HepG2 (cell line): ENCODE data around the gene RNF125. TPM values are rescaled to one million over a fixed set of nuclear protein-coding genes. Genes with fewer than 3 reads are reported as not detected.

Experiments used
- KDM2A ChIP-seq: sonication (generic); formaldehyde crosslinking; IDR thresholded peaks from 2 replicates; pipeline ENCODE4 v1.4.0; 2020; ENCODE audit warnings: low read depth, missing genetic modification reagents, borderline replicate concordance
- NFYC ChIP-seq: IDR thresholded peaks from 2 replicates; pipeline ENCODE4 v1.6.1; 2016; ENCODE audit warnings: missing genetic modification reagents, missing compliant biosample characterization
- RELA ChIP-seq: sonication (generic); formaldehyde crosslinking; IDR thresholded peaks from 2 replicates; pipeline ENCODE4 v1.4.0; 2020; ENCODE audit warnings: missing genetic modification reagents
- ZBTB20 ChIP-seq: sonication (generic); formaldehyde crosslinking; IDR thresholded peaks from 2 replicates; pipeline ENCODE4 v1.8.1; 2023; ENCODE audit warnings: missing genetic modification reagents, low read depth, mild to moderate bottlenecking, borderline replicate concordance
- ZBTB8A ChIP-seq: sonication (generic); formaldehyde crosslinking; IDR thresholded peaks from 2 replicates; pipeline ENCODE4 v1.4.0; 2020; ENCODE audit warnings: mild to moderate bottlenecking, low read depth, missing genetic modification reagents, borderline replicate concordance
- ZFP36L2 ChIP-seq: sonication (generic); formaldehyde crosslinking; IDR thresholded peaks from 2 replicates; pipeline ENCODE4 v1.4.0; 2020; ENCODE audit warnings: missing genetic modification reagents
- ZNF260 ChIP-seq: sonication (generic); formaldehyde crosslinking; IDR thresholded peaks from 2 replicates; pipeline ENCODE4 v1.4.0; 2020; ENCODE audit warnings: missing genetic modification reagents, low read depth, mild to moderate bottlenecking, borderline replicate concordance
- polyA plus RNA-seq, 8 experiments: library from polyadenylated mRNA; depleted of rRNA in 3 of 8; stranded (reverse) in 7 of 8; unstranded in 1 of 8; fragments of >200 nt; fragmentation: Illumina TruSeq in 4 of 8; extraction: Trizol in 4 of 8; gene quantifications; 2 replicates each; pipeline versions ENCODE4 v1.2.1 to v1.2.3, GENCODE V29; 2011 to 2016; ENCODE audit warnings: low read depth in 4 of 8, missing spikeins in 1 of 8, mixed read lengths in 1 of 8; ENCODE audit not compliant: insufficient read depth in 1 of 8
- total RNA-seq, 5 experiments: library from RNA; depleted of rRNA; stranded (reverse); fragments of >200 nt; fragmentation: Illumina TruSeq; extraction: Trizol; gene quantifications; 2 replicates each; pipeline ENCODE4 v1.2.3, GENCODE V29; 2016; ENCODE audit warnings: low read depth in 1 of 5
- TF ChIP-seq, protein P1 (sequence below): IDR thresholded peaks from 2 replicates; pipeline ENCODE4 v1.4.0; 2020; ENCODE audit warnings: mild to moderate bottlenecking, missing genetic modification reagents
- TF ChIP-seq, protein P2 (sequence below): sonication (generic); formaldehyde crosslinking; IDR thresholded peaks from 2 replicates; pipeline ENCODE4 v1.4.0; 2020; ENCODE audit warnings: missing genetic modification reagents, borderline replicate concordance
- TF ChIP-seq, protein P3 (sequence below): sonication (generic); formaldehyde crosslinking; conservative IDR thresholded peaks from 2 replicates; pipeline ENCODE4 v1.4.0; 2020; ENCODE audit warnings: missing genetic modification reagents
- TF ChIP-seq, protein P4 (sequence below): IDR thresholded peaks from 2 replicates; pipeline ENCODE4 v1.6.1; 2012; ENCODE audit warnings: low read depth, low read length, improper control_type of control experiment
- TF ChIP-seq, protein P5 (sequence below): sonication (generic); formaldehyde crosslinking; IDR thresholded peaks from 2 replicates; pipeline ENCODE4 v1.4.0; 2020; ENCODE audit warnings: missing genetic modification reagents

RNF125 gene
- total and polyA plus RNA-seq, 2 of the 13 experiments (the other 11 are each of a cell fraction or from before 2014, with no cell fraction given) = 0.58 to 1.8 TPM

DNA sequence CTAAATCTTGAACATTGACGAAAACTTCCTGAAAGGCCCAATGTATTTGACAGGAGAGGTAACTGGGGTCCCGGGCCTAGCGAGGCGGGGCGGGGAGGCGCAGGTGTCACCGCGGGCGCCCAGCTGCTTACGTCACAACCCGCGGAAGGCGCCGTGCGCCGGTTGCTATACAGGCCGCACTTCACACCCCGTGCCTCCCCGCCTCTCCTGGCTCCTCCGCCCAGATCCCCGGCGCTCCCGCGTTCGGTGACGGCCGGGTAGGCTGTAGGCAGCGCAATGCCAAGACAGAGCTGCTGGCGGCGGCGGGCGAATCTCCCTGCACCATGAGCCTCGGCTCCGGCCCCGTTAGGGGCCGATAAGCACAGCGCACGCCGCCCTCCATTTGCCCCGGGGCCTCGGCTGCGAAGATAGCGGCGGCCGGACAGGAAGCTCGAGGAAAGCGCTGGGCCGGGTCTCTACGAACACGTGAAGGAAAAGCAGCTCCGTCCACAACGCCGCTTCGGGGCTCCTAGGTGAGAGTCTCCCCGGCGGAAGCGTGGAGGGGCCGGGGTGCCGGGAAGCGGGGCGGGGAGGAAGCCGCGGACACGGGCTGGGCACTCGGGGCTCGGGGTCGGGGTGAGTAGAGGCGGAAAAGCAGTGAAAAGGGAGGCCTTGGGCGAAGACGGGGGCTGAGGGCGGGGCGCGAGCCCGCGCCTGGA, 73.2 kb downstream of the RNF125 start, which contains the start of gene RNF138 (continued):
- peak; percentile 71; the same call in 1 of the 2 replicates for TF ChIP-seq ZBTB20 (CRISPR knock-in tag)
- no peak for TF ChIP-seq ZNF260 (CRISPR knock-in tag)
- TF ChIP-seq KDM2A = peak; percentile 85
- TF ChIP-seq NFYC (CRISPR knock-in tag) = no peak
- TF ChIP-seq, protein P1, sequence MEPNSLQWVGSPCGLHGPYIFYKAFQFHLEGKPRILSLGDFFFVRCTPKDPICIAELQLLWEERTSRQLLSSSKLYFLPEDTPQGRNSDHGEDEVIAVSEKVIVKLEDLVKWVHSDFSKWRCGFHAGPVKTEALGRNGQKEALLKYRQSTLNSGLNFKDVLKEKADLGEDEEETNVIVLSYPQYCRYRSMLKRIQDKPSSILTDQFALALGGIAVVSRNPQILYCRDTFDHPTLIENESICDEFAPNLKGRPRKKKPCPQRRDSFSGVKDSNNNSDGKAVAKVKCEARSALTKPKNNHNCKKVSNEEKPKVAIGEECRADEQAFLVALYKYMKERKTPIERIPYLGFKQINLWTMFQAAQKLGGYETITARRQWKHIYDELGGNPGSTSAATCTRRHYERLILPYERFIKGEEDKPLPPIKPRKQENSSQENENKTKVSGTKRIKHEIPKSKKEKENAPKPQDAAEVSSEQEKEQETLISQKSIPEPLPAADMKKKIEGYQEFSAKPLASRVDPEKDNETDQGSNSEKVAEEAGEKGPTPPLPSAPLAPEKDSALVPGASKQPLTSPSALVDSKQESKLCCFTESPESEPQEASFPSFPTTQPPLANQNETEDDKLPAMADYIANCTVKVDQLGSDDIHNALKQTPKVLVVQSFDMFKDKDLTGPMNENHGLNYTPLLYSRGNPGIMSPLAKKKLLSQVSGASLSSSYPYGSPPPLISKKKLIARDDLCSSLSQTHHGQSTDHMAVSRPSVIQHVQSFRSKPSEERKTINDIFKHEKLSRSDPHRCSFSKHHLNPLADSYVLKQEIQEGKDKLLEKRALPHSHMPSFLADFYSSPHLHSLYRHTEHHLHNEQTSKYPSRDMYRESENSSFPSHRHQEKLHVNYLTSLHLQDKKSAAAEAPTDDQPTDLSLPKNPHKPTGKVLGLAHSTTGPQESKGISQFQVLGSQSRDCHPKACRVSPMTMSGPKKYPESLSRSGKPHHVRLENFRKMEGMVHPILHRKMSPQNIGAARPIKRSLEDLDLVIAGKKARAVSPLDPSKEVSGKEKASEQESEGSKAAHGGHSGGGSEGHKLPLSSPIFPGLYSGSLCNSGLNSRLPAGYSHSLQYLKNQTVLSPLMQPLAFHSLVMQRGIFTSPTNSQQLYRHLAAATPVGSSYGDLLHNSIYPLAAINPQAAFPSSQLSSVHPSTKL (CRISPR knock-in tag) = peak; percentile 58
- TF ChIP-seq, protein P2, sequence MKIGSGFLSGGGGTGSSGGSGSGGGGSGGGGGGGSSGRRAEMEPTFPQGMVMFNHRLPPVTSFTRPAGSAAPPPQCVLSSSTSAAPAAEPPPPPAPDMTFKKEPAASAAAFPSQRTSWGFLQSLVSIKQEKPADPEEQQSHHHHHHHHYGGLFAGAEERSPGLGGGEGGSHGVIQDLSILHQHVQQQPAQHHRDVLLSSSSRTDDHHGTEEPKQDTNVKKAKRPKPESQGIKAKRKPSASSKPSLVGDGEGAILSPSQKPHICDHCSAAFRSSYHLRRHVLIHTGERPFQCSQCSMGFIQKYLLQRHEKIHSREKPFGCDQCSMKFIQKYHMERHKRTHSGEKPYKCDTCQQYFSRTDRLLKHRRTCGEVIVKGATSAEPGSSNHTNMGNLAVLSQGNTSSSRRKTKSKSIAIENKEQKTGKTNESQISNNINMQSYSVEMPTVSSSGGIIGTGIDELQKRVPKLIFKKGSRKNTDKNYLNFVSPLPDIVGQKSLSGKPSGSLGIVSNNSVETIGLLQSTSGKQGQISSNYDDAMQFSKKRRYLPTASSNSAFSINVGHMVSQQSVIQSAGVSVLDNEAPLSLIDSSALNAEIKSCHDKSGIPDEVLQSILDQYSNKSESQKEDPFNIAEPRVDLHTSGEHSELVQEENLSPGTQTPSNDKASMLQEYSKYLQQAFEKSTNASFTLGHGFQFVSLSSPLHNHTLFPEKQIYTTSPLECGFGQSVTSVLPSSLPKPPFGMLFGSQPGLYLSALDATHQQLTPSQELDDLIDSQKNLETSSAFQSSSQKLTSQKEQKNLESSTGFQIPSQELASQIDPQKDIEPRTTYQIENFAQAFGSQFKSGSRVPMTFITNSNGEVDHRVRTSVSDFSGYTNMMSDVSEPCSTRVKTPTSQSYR = peak; percentile 47; the same call in 1 of the 2 replicates
- TF ChIP-seq RELA (CRISPR knock-in tag) = 0 out of 2 replicates have a peak, but pooled peaks have one; percentile 47
- TF ChIP-seq, protein P3, sequence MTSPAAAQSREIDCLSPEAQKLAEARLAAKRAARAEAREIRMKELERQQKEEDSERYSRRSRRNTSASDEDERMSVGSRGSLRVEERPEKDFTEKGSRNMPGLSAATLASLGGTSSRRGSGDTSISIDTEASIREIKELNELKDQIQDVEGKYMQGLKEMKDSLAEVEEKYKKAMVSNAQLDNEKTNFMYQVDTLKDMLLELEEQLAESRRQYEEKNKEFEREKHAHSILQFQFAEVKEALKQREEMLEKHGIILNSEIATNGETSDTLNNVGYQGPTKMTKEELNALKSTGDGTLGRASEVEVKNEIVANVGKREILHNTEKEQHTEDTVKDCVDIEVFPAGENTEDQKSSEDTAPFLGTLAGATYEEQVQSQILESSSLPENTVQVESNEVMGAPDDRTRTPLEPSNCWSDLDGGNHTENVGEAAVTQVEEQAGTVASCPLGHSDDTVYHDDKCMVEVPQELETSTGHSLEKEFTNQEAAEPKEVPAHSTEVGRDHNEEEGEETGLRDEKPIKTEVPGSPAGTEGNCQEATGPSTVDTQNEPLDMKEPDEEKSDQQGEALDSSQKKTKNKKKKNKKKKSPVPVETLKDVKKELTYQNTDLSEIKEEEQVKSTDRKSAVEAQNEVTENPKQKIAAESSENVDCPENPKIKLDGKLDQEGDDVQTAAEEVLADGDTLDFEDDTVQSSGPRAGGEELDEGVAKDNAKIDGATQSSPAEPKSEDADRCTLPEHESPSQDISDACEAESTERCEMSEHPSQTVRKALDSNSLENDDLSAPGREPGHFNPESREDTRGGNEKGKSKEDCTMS = no peak
- TF ChIP-seq ZFP36L2 (CRISPR knock-in tag) = no peak
- 0 out of 2 replicates have a peak, but pooled peaks have one; percentile 33 for TF ChIP-seq ZBTB8A (CRISPR knock-in tag)
- TF ChIP-seq, protein P4, sequence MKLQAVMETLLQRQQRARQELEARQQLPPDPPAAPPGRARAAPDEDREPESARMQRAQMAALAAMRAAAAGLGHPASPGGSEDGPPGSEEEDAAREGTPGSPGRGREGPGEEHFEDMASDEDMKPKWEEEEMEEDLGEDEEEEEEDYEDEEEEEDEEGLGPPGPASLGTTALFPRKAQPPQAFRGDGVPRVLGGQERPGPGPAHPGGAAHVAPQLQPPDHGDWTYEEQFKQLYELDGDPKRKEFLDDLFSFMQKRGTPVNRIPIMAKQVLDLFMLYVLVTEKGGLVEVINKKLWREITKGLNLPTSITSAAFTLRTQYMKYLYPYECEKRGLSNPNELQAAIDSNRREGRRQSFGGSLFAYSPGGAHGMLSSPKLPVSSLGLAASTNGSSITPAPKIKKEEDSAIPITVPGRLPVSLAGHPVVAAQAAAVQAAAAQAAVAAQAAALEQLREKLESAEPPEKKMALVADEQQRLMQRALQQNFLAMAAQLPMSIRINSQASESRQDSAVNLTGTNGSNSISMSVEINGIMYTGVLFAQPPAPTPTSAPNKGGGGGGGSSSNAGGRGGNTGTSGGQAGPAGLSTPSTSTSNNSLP = no peak
- TF ChIP-seq, protein P5, sequence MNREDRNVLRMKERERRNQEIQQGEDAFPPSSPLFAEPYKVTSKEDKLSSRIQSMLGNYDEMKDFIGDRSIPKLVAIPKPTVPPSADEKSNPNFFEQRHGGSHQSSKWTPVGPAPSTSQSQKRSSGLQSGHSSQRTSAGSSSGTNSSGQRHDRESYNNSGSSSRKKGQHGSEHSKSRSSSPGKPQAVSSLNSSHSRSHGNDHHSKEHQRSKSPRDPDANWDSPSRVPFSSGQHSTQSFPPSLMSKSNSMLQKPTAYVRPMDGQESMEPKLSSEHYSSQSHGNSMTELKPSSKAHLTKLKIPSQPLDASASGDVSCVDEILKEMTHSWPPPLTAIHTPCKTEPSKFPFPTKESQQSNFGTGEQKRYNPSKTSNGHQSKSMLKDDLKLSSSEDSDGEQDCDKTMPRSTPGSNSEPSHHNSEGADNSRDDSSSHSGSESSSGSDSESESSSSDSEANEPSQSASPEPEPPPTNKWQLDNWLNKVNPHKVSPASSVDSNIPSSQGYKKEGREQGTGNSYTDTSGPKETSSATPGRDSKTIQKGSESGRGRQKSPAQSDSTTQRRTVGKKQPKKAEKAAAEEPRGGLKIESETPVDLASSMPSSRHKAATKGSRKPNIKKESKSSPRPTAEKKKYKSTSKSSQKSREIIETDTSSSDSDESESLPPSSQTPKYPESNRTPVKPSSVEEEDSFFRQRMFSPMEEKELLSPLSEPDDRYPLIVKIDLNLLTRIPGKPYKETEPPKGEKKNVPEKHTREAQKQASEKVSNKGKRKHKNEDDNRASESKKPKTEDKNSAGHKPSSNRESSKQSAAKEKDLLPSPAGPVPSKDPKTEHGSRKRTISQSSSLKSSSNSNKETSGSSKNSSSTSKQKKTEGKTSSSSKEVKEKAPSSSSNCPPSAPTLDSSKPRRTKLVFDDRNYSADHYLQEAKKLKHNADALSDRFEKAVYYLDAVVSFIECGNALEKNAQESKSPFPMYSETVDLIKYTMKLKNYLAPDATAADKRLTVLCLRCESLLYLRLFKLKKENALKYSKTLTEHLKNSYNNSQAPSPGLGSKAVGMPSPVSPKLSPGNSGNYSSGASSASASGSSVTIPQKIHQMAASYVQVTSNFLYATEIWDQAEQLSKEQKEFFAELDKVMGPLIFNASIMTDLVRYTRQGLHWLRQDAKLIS (CRISPR knock-in tag) = no peak
